Coronary artery (tissue), 2 donors: ENCODE measurements around the gene AP3M1.
"Not testable (repeated sequence)": the region's sequence is repeated elsewhere in the genome, so short reads cannot be mapped to it uniquely, and the experiment has no call there.

Experiments
- DNase-seq: peaks from one replicate; pipeline ENCODE4 v3.0.0-alpha.2; 2017; ENCODE audit warnings: low spot score
- H3K27ac ChIP-seq, 2 donors: fragments of 200-600 bp; sonication (generic); one replicate each; pipeline ENCODE4 v1.5.1; 2016 to 2019
- H3K4me3 ChIP-seq: fragments of 200-600 bp; sonication (generic); 2 replicates; pipeline ENCODE4 v1.5.1; 2016; ENCODE audit warnings: mild to moderate bottlenecking, moderate library complexity
- TF ChIP-seq, protein P1 (sequence below): fragments of 200-600 bp; sonication (generic); IDR thresholded peaks from one replicate; pipeline ENCODE4 v1.5.1; 2019; ENCODE audit warnings: antibody characterized with exemption

Gene AP3M1, protein sequence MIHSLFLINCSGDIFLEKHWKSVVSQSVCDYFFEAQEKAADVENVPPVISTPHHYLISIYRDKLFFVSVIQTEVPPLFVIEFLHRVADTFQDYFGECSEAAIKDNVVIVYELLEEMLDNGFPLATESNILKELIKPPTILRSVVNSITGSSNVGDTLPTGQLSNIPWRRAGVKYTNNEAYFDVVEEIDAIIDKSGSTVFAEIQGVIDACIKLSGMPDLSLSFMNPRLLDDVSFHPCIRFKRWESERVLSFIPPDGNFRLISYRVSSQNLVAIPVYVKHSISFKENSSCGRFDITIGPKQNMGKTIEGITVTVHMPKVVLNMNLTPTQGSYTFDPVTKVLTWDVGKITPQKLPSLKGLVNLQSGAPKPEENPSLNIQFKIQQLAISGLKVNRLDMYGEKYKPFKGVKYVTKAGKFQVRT

DNA sequence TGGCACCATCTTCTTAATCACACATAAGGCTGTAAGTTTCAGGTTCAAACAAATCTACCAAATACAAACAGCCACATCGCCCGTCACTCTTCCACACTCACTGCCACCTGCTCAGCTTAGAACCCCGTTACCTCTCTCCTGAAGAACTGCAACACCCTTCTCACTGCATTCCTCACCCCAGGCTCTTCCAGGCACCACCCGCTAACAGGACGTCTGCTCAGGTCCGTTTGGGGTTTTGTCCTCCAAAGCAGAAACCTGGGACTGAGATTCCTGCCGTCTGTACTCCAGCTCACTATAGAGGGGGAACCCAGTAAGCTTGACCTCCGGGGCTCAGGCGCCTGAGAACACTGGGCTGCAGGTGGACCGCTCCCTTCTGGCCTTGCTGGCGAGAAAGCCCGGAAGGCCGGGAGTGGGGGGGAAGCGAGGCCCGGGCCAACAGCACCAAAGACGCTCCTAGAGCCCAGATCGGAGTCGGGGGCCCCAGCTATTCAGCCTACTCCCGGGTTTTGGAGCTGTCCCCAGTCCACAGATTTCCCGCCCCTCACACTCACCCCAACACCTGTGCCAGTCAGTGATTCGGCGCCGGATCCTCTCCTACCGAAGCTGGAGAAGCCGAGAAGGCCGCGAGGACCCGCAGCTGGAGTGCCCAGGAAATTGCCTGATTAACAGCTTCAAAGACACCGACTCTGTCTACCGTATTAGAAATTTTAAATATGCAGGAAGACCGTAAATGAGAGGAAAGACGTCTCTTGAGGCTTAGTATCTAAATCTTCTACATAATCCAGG lies at the start of gene AP3M1:
Gene AP3M1, minus strand, starts transcription at position 625 of the 786 bp plus-strand sequence. CDS start 12,449 bp downstream, outside the sequence.
- peak within 1 kb of the TSS; percentile 73 to 91 for H3K27ac ChIP-seq
- H3K4me3 ChIP-seq: peak within 1 kb of the TSS; percentile 93
- peak; percentile 85 for DNase-seq
- TF ChIP-seq, protein P1, sequence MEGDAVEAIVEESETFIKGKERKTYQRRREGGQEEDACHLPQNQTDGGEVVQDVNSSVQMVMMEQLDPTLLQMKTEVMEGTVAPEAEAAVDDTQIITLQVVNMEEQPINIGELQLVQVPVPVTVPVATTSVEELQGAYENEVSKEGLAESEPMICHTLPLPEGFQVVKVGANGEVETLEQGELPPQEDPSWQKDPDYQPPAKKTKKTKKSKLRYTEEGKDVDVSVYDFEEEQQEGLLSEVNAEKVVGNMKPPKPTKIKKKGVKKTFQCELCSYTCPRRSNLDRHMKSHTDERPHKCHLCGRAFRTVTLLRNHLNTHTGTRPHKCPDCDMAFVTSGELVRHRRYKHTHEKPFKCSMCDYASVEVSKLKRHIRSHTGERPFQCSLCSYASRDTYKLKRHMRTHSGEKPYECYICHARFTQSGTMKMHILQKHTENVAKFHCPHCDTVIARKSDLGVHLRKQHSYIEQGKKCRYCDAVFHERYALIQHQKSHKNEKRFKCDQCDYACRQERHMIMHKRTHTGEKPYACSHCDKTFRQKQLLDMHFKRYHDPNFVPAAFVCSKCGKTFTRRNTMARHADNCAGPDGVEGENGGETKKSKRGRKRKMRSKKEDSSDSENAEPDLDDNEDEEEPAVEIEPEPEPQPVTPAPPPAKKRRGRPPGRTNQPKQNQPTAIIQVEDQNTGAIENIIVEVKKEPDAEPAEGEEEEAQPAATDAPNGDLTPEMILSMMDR: no peak

DNA sequence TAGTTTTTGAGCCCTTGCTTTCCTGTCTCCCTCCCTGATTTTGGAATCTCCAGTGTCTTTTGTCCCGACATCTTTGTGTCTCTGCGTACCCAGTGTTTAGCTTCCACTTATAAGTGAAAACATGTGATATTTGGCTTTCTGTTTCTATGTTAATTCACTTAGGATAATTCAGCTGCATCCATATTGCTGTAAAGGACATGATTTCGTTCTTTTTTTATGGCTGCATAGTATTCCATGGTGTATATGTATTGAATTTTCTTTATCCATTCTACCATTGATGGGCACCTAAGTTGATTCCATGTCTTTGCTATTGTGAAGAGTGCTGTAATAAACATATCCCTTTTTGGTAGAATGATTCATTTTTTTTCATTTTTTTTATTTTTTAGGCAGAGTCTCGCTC lies 48.7 kb upstream of the AP3M1 start:
- Histone ChIP-seq H3K4me3 (no peak overlapping the region), H3K27ac (no peak overlapping the region)
- no peak for DNase-seq
- TF ChIP-seq, protein P1: no peak

DNA sequence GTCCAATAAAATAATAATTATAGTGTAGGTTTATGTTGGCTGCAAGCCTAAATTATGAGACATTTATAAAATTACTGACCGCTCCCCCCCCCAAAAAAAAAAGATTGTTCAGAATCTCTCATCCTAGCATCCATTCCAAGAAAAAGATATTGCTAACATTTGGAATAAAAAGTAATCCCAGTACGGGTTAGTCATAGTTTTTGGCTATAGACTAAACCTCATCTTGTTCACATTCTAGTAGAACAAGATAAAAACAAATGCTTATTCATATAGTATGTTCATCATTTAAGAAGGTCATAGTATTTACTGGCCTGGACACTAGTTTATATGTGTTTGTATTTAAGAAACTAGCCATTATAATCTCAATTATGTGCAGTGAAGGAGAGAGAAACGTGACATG lies 44.4 kb upstream of the AP3M1 start:
- TF ChIP-seq, protein P1: no peak
- Histone ChIP-seq H3K27ac (no peak overlapping the region), H3K4me3 (no peak overlapping the region)
- DNase-seq: no peak

DNA sequence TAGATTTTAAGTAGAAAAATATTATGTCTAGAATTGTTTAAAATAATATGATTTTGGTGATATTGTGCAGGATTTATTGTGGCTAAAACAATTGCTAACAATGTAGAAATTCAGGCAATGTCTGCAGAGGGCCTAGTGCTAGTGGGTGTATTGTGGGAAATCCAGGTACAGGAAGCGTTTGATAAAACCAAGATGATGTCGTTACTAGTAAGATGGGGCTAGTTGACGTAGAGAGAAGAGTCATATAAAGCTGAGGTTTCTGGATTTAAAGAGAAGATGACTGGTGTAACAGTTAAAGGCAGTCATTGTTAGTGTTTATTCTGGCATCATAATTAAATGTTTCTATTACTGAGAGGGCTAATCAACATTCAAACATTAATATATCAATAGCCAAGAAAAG lies 43.9 kb upstream of the AP3M1 start:
- H3K27ac ChIP-seq: no peak overlapping the region
- TF ChIP-seq, protein P1: no peak
- DNase-seq: no peak
- H3K4me3 ChIP-seq: no peak overlapping the region

DNA sequence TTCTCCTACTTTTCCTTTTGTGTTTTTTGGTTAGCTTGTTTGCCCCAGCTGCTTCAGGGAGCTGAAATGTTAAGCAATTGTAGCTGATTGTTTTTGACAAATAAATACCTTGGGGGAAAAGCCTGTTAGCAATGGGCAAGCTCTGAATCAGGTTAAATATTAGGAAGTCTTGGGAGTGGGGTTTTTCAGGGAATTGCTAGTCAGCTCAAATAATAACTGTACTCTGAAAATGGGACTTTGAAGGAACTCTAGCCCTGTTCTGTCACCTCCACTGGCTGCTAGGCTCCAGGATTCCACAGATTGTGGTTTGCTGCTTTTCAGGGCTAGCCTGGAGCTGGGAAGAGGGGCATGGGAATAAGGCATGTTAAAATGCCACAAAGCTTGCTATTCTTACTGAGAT lies 39.9 kb upstream of the AP3M1 start:
- TF ChIP-seq, protein P1: no peak
- Histone ChIP-seq H3K4me3 (peak overlapping the region; percentile 29), H3K27ac (peak overlapping the region; percentile 59 to 64)
- DNase-seq: no peak

DNA sequence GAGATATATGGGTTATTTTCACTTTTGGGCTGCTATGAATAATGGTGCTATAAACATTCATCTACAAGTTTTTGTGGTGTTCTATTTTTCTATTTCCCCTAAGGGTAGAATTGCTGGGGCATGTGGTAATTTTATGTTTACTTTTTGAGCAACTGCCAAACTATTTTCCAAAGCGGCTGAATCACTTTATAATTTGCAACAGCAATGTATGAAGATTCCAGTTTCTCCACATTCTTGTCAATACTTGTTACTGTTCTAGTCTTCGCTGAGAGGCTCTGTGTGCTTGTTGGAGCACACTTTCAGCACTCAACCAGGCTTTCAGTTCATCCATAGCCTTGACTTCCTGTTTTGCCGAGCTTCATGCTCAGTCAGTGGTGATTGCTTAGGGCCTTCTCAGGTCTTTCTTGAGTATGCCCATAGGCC lies 39.4 kb upstream of the AP3M1 start:
- TF ChIP-seq, protein P1: no peak
- Histone ChIP-seq H3K27ac (peak overlapping the region; percentile 59 to 64), H3K4me3 (peak overlapping the region; percentile 29)
- DNase-seq: no peak

DNA sequence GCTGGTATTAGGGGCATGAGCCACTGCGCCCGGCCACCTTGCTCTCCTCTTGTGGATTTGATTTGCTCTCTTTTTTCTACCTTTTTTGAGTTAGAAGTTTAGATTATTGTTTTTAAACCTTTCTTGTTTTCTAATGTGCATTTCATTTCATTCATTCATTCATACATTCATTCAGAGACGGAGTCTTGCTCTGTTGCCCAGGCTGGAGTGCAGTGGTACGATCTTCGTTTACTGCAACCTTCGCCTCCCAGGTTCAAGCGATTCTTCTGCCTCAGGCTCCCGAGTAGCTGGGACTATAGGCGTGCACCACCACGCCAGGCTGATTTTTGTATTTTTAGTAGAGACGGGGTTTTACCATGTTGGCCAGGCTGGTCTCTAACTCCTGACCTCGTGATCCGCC lies 38.0 kb upstream of the AP3M1 start:
- H3K4me3 ChIP-seq, H3K27ac ChIP-seq, DNase-seq: not testable (repeated sequence)
